H1 (cell line): Measurements from ENCODE around the gene ARHGAP8.

Experiments used
- BCL11A ChIP-seq, 2 experiments: IDR thresholded peaks; one replicate each; pipeline ENCODE4 v1.6.1; 2011; ENCODE audit warnings: low read depth in 2 of 2, low read length in 2 of 2, mild to moderate bottlenecking in 2 of 2
- BRCA1 ChIP-seq: IDR thresholded peaks from 2 replicates; pipeline ENCODE4 v1.6.1; 2012; ENCODE audit warnings: low read depth, low read length, improper control_type of control experiment
- EP300 ChIP-seq, 2 experiments: IDR thresholded peaks; 1 replicate in 1 of 2; 2 replicates in 1 of 2; pipeline ENCODE4 v1.6.1; 2011 to 2012; ENCODE audit warnings: low read depth in 2 of 2, low read length in 2 of 2, mild to moderate bottlenecking in 2 of 2, borderline replicate concordance in 1 of 2, inconsistent platforms in 1 of 2, moderate library complexity in 1 of 2
- GABPA ChIP-seq: IDR thresholded peaks from 2 replicates; pipeline ENCODE4 v1.6.1; 2011; ENCODE audit warnings: mild to moderate bottlenecking, low read length, moderate library complexity, borderline replicate concordance; ENCODE audit not compliant: insufficient read depth
- HDAC2 ChIP-seq, 2 experiments: fragments of 300-600 bp in 1 of 2; sonication (generic) in 1 of 2; IDR thresholded peaks; 2 replicates each; pipeline ENCODE4 v1.6.1; 2011 to 2012; ENCODE audit warnings: low read depth in 2 of 2, low read length in 2 of 2, mild to moderate bottlenecking in 2 of 2, moderate library complexity in 2 of 2, borderline replicate concordance in 1 of 2, inconsistent platforms in 1 of 2
- POLR2AphosphoS5 ChIP-seq: IDR thresholded peaks from 2 replicates; pipeline ENCODE4 v1.6.1; 2011; ENCODE audit warnings: low read depth, low read length
- RFX5 ChIP-seq: IDR thresholded peaks from 2 replicates; pipeline ENCODE4 v1.6.1; 2011; ENCODE audit warnings: low read depth, low read length, improper control_type of control experiment, borderline replicate concordance
- SRF ChIP-seq: IDR thresholded peaks from 2 replicates; pipeline ENCODE4 v1.6.1; 2011; ENCODE audit warnings: mild to moderate bottlenecking, low read depth, low read length, moderate library complexity
- TF ChIP-seq, protein P1 (sequence below), 3 experiments: IDR thresholded peaks; 1 replicate in 2 of 3; 2 replicates in 1 of 3; pipeline versions ENCODE4 v1.5.1 to v1.6.1; 2011; ENCODE audit warnings: low read length in 3 of 3, mild to moderate bottlenecking in 3 of 3, inconsistent platforms in 2 of 3, low read depth in 1 of 3, moderate library complexity in 1 of 3; ENCODE audit not compliant: insufficient read depth in 1 of 3; ENCODE audit errors: control extremely low read depth in 1 of 3

DNA sequence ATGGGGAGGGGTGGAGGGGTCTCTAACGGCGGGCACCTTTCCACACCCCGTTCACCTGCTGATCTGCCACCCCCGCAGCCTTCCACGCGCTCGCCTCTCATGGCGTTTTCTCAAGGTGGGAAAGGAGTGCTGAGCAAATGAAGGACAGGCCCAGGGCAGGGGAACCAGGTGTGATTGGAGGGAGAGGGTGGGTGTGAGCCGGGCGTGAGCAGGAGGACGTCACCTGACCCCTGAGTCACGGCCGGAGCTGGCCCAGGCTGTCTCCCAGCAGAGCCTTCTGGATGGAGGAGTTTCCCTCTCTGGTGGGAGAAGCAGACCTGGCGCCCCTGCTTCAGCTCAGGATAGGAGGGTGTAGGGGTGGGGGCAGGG lies 14.0 kb upstream of the ARHGAP8 start:
- TF ChIP-seq, protein P1, sequence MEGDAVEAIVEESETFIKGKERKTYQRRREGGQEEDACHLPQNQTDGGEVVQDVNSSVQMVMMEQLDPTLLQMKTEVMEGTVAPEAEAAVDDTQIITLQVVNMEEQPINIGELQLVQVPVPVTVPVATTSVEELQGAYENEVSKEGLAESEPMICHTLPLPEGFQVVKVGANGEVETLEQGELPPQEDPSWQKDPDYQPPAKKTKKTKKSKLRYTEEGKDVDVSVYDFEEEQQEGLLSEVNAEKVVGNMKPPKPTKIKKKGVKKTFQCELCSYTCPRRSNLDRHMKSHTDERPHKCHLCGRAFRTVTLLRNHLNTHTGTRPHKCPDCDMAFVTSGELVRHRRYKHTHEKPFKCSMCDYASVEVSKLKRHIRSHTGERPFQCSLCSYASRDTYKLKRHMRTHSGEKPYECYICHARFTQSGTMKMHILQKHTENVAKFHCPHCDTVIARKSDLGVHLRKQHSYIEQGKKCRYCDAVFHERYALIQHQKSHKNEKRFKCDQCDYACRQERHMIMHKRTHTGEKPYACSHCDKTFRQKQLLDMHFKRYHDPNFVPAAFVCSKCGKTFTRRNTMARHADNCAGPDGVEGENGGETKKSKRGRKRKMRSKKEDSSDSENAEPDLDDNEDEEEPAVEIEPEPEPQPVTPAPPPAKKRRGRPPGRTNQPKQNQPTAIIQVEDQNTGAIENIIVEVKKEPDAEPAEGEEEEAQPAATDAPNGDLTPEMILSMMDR (IDR thresholded peaks at IDR 0.05; ENCODE audit: control extremely low read depth in 1 of 3, insufficient read depth in 1 of 3, low read depth in 1 of 3, low read length in 3 of 3): no peak
- TF ChIP-seq RFX5 (no peak), GABPA (no peak), SRF (no peak), EP300 (IDR thresholded peaks at IDR 0.05; ENCODE audit: borderline replicate concordance in 1 of 2, low read depth in 2 of 2, low read length in 2 of 2) (no peak), BCL11A (IDR thresholded peaks at IDR 0.05; ENCODE audit: low read depth in 2 of 2, low read length in 2 of 2) (no peak), HDAC2 (IDR thresholded peaks at IDR 0.05; ENCODE audit: borderline replicate concordance in 1 of 2, low read depth in 2 of 2, low read length in 2 of 2) (no peak), BRCA1 (no peak), POLR2AphosphoS5 (no peak)
